HFFc6 (cell line): ENCODE data around the gene ZFYVE28. TPM values are rescaled to one million over a fixed set of nuclear protein-coding genes. Genes with fewer than 3 reads are reported as not detected.

Experiments used
- DNase-seq: peaks from one replicate; pipeline ENCODE4 v3.0.0-alpha.2; 2018
- H3K27ac Mint-ChIP-seq: 2 replicates; pipeline ENCODE4 v1.8.0; 2020; ENCODE audit warnings: mild to moderate bottlenecking, mixed read lengths
- H3K27me3 Mint-ChIP-seq: 2 replicates; pipeline ENCODE4 v1.8.0; 2021; ENCODE audit warnings: mild to moderate bottlenecking, moderate library complexity, mixed read lengths; ENCODE audit not compliant: insufficient read depth
- H3K36me3 Mint-ChIP-seq: 2 replicates; pipeline ENCODE4 v1.8.0; 2021; ENCODE audit warnings: low read depth, mixed read lengths
- H3K4me1 Mint-ChIP-seq: 2 replicates; pipeline ENCODE4 v1.8.0; 2020; ENCODE audit warnings: low read depth, mixed read lengths
- H3K4me3 Mint-ChIP-seq: 2 replicates; pipeline ENCODE4 v1.8.0; 2020; ENCODE audit warnings: mild to moderate bottlenecking, moderate library complexity, mixed read lengths
- H3K9me3 Mint-ChIP-seq: 2 replicates; pipeline ENCODE4 v1.8.0; 2020; ENCODE audit warnings: mild to moderate bottlenecking, mixed read lengths
- CTCF ChIP-seq: fragments of 200-600 bp; sonication (generic); IDR thresholded peaks from 2 replicates; pipeline ENCODE4 v1.5.0; 2021; ENCODE audit warnings: antibody characterized with exemption, mild to moderate bottlenecking
- total RNA-seq, 6 experiments: library from RNA; stranded (reverse); fragmentation: NEBNext Ultra II Directional; extraction: Animal tissue kit (Norgen Biotek cat#: 25700); gene quantifications; 2 replicates in 1 of 6; 3 replicates in 5 of 6; pipeline ENCODE4 v1.2.3, GENCODE V29; 2021

Gene ZFYVE28
- total RNA-seq, 6 experiments from 2014 or later = 1.8 to 5.4 (median 2.2) TPM

- TF ChIP-seq CTCF = no peak
- H3K4me3 Mint-ChIP-seq = no peak overlapping the region
- no peak for DNase-seq
- no peaks in the 10 kb centered on the region for H3K36me3 Mint-ChIP-seq
- peaks cover 21% of the 10 kb centered on the region for H3K27me3 Mint-ChIP-seq
- no peak overlapping the region for H3K27ac Mint-ChIP-seq
- H3K9me3 Mint-ChIP-seq = no peaks in the 10 kb centered on the region
- peaks cover 14% of the 10 kb centered on the region for H3K4me1 Mint-ChIP-seq
These were observed 8.3 kb upstream of the ZFYVE28 start for GRCh38 chr4:2426711-2427275.

- Mint-ChIP-seq H3K27me3 (peaks cover 27% of the 10 kb centered on the region), H3K4me1 (peaks cover 14% of the 10 kb centered on the region), H3K27ac (no peak overlapping the region), H3K36me3 (no peaks in the 10 kb centered on the region), H3K9me3 (no peaks in the 10 kb centered on the region), H3K4me3 (no peak overlapping the region)
- TF ChIP-seq CTCF = no peak
- no peak for DNase-seq
These were observed 7.6 kb upstream of the ZFYVE28 start for GRCh38 chr4:2426069-2426397.

GRCh38 chr4:2425386-2426068 lies 7.1 kb upstream of the ZFYVE28 start:
- no peaks in the 10 kb centered on the region for H3K36me3 Mint-ChIP-seq
- no peak overlapping the region for H3K4me3 Mint-ChIP-seq
- DNase-seq = no peak
- H3K4me1 Mint-ChIP-seq = peaks cover 14% of the 10 kb centered on the region
- no peak for TF ChIP-seq CTCF
- H3K9me3 Mint-ChIP-seq = no peaks in the 10 kb centered on the region
- peaks cover 32% of the 10 kb centered on the region for H3K27me3 Mint-ChIP-seq
- H3K27ac Mint-ChIP-seq = no peak overlapping the region

GRCh38 chr4:2424581-2424980 lies 6.1 kb upstream of the ZFYVE28 start:
- no peak for TF ChIP-seq CTCF
- no peaks in the 10 kb centered on the region for H3K9me3 Mint-ChIP-seq
- no peak for DNase-seq
- peaks cover 19% of the 10 kb centered on the region for H3K4me1 Mint-ChIP-seq
- no peak overlapping the region for H3K27ac Mint-ChIP-seq
- no peak overlapping the region for H3K4me3 Mint-ChIP-seq
- no peaks in the 10 kb centered on the region for H3K36me3 Mint-ChIP-seq
- H3K27me3 Mint-ChIP-seq = peaks cover 41% of the 10 kb centered on the region

GRCh38 chr4:2423695-2424094 lies 5.2 kb upstream of the ZFYVE28 start:
- Mint-ChIP-seq H3K27me3 (peaks cover 41% of the 10 kb centered on the region), H3K36me3 (no peaks in the 10 kb centered on the region), H3K4me1 (peaks cover 21% of the 10 kb centered on the region), H3K4me3 (no peak overlapping the region), H3K27ac (no peak overlapping the region), H3K9me3 (no peaks in the 10 kb centered on the region)
- no peak for TF ChIP-seq CTCF
- no peak for DNase-seq
